Pulmonary artery endothelial cell (primary cell): ENCODE results near the gene VMP1. TPM values are rescaled to one million over a fixed set of nuclear protein-coding genes. Genes with fewer than 3 reads are reported as not detected.
"Not testable (repeated sequence)": the region's sequence is repeated elsewhere in the genome, so short reads cannot be mapped to it uniquely, and the experiment has no call there.

ENCODE experiments used
- DNase-seq: peaks from one replicate; pipeline ENCODE4 v3.0.0-alpha.2; 2011; ENCODE audit warnings: low read depth, low spot score
- total RNA-seq: library from RNA; depleted of rRNA; stranded (reverse); fragments of >200 nt; gene quantifications from 2 replicates; pipeline ENCODE4 v1.2.3, GENCODE V29; 2014

The VMP1 gene
- total RNA-seq, 1 donor from 2014 or later = 132 TPM

- peak; percentile 66 for DNase-seq
These were observed 46.3 kb downstream of the VMP1 start for GRCh38 chr17:59753522-59754467.

GRCh38 chr17:59754552-59754951 is 47.1 kb downstream of the VMP1 start:
- DNase-seq = peak; percentile 81

- DNase-seq = not testable (repeated sequence)
These were observed 47.6 kb downstream of the VMP1 start for GRCh38 chr17:59755069-59755468.

- peak; percentile 79 for DNase-seq
These were observed 48.9 kb downstream of the VMP1 start for GRCh38 chr17:59756236-59756818.

- no peak for DNase-seq
These were observed 49.6 kb downstream of the VMP1 start for GRCh38 chr17:59757043-59757442.

- DNase-seq = no peak
These were observed 50.0 kb downstream of the VMP1 start for GRCh38 chr17:59757470-59757869.

- no peak for DNase-seq
These were observed 50.5 kb downstream of the VMP1 start for GRCh38 chr17:59757881-59758385.

- not testable (repeated sequence) for DNase-seq
These were observed 51.7 kb downstream of the VMP1 start for GRCh38 chr17:59758998-59759651.

GRCh38 chr17:59760160-59760559 is 52.7 kb downstream of the VMP1 start:
- no peak for DNase-seq

GRCh38 chr17:59761385-59762048 is 54.1 kb downstream of the VMP1 start:
- no peak for DNase-seq

GRCh38 chr17:59762049-59762823 is 54.8 kb downstream of the VMP1 start:
- no peak for DNase-seq

- no peak for DNase-seq
These were observed 55.4 kb downstream of the VMP1 start for GRCh38 chr17:59762824-59763374.

GRCh38 chr17:59763861-59764260 is 56.4 kb downstream of the VMP1 start:
- no peak for DNase-seq

- no peak for DNase-seq
These were observed 56.9 kb downstream of the VMP1 start for GRCh38 chr17:59764292-59764741.

GRCh38 chr17:59765038-59765437 is 57.6 kb downstream of the VMP1 start:
- no peak for DNase-seq

- DNase-seq = no peak
These were observed 59.0 kb downstream of the VMP1 start for GRCh38 chr17:59766491-59766890.

GRCh38 chr17:59767176-59767575 is 59.7 kb downstream of the VMP1 start:
- DNase-seq = peak; percentile 55

GRCh38 chr17:59769887-59770286 is 62.4 kb downstream of the VMP1 start:
- DNase-seq = no peak

- DNase-seq = no peak
These were observed 63.6 kb downstream of the VMP1 start for GRCh38 chr17:59771093-59771492.

GRCh38 chr17:59775786-59776350 is 68.4 kb downstream of the VMP1 start:
- no peak for DNase-seq
